Ascending aorta (tissue), 2 donors: Measurements from ENCODE around the gene CORIN. TPM values are rescaled to one million over a fixed set of nuclear protein-coding genes. Genes with fewer than 3 reads are reported as not detected.

Experiments used
- DNase-seq, 2 donors: peaks; one replicate each; pipeline ENCODE4 v3.0.0-alpha.2; 2019; ENCODE audit warnings: low spot score in 2 of 2
- H3K27ac ChIP-seq, 2 donors: fragments of 200-600 bp; sonication (generic); one replicate each; pipeline ENCODE4 v1.5.1; 2016 to 2017; ENCODE audit warnings: mild to moderate bottlenecking in 1 of 2
- H3K27me3 ChIP-seq: fragments of 200-600 bp; sonication (generic); one replicate; pipeline ENCODE4 v1.5.1; 2017
- H3K36me3 ChIP-seq, 2 donors: fragments of 200-600 bp; sonication (generic); one replicate each; pipeline ENCODE4 v1.5.1; 2016
- H3K4me1 ChIP-seq, 2 donors: fragments of 200-600 bp; sonication (generic); one replicate each; pipeline ENCODE4 v1.5.1; 2016 to 2017; ENCODE audit warnings: mild to moderate bottlenecking in 1 of 2
- H3K4me3 ChIP-seq, 2 donors: fragments of 200-600 bp; sonication (generic); one replicate each; pipeline ENCODE4 v1.5.1; 2016 to 2017; ENCODE audit warnings: mild to moderate bottlenecking in 1 of 2
- H3K9me3 ChIP-seq, 2 donors: fragments of 200-600 bp; sonication (generic); one replicate each; pipeline ENCODE4 v1.5.1; 2016
- CTCF ChIP-seq, 3 experiments: fragments of 200-600 bp in 2 of 3; fragments of 450-650 bp in 1 of 3; sonication (generic) in 2 of 3; IDR thresholded peaks; one replicate each; pipeline ENCODE4 v1.5.1; 2016 to 2019; ENCODE audit warnings: antibody characterized with exemption in 3 of 3, mild to moderate bottlenecking in 1 of 3, moderate library complexity in 1 of 3
- intact Hi-C: fragments of 100-400 bp; cut with DNase I; formaldehyde crosslinking; loops from one replicate; pipeline ENCODE4 v1.15.1; 2023
- total RNA-seq: library from RNA; depleted of rRNA; stranded (reverse); fragments of >200 nt; gene quantifications from one replicate; pipeline ENCODE4 v1.1.0, GENCODE V29; 2016

The CORIN gene
- total RNA-seq, 1 donor from 2014 or later: not detected

GRCh38 chr4:47577779-47578553, 259.9 kb downstream of the CORIN start:
- DNase-seq: peak in 1 of 2 donors; percentile 70
- peaks cover 27 to 76% of the 10 kb centered on the region in 2 donors for H3K36me3 ChIP-seq
- no peaks in the 10 kb centered on the region for H3K9me3 ChIP-seq
- H3K4me1 ChIP-seq: peaks cover 7 to 21% of the 10 kb centered on the region in 2 donors
- TF ChIP-seq CTCF (IDR thresholded peaks at IDR 0.05): no peak
- intact Hi-C loops: loop anchor here (5.0 kb wide), 1 partner anchor 116 kb away; the partner anchor contains the start of gene COMMD8
- H3K27ac ChIP-seq: peak overlapping the region; percentile 83 to 89
- H3K4me3 ChIP-seq: no peak overlapping the region
- no peaks in the 10 kb centered on the region for H3K27me3 ChIP-seq

GRCh38 chr4:47572981-47573380, 264.9 kb downstream of the CORIN start:
- H3K27ac ChIP-seq: no peak overlapping the region
- peaks cover 53 to 74% of the 10 kb centered on the region in 2 donors for H3K36me3 ChIP-seq
- intact Hi-C loops: no loop called here
- no peak overlapping the region for H3K4me3 ChIP-seq
- no peak for DNase-seq
- H3K27me3 ChIP-seq: no peaks in the 10 kb centered on the region
- TF ChIP-seq CTCF (IDR thresholded peaks at IDR 0.05): no peak
- no peaks in the 10 kb centered on the region for H3K9me3 ChIP-seq
- H3K4me1 ChIP-seq: peaks cover 7 to 11% of the 10 kb centered on the region in 2 donors

GRCh38 chr4:47570816-47571215, 267.1 kb downstream of the CORIN start:
- DNase-seq: no peak
- peaks cover 58 to 76% of the 10 kb centered on the region in 2 donors for H3K36me3 ChIP-seq
- no peak overlapping the region for H3K27ac ChIP-seq
- TF ChIP-seq CTCF (IDR thresholded peaks at IDR 0.05): no peak
- no peaks in the 10 kb centered on the region for H3K27me3 ChIP-seq
- intact Hi-C loops: no loop called here
- no peaks in the 10 kb centered on the region for H3K4me1 ChIP-seq
- H3K4me3 ChIP-seq: no peak overlapping the region
- no peaks in the 10 kb centered on the region for H3K9me3 ChIP-seq

GRCh38 chr4:47567511-47567910, 270.4 kb downstream of the CORIN start:
- Histone ChIP-seq H3K9me3 (no peaks in the 10 kb centered on the region), H3K36me3 (peaks cover 49 to 59% of the 10 kb centered on the region in 2 donors), H3K27me3 (no peaks in the 10 kb centered on the region), H3K4me1 (peaks cover 0 to 3% of the 10 kb centered on the region in 2 donors), H3K27ac (no peak overlapping the region), H3K4me3 (no peak overlapping the region)
- TF ChIP-seq CTCF (IDR thresholded peaks at IDR 0.05): no peak
- intact Hi-C loops: no loop called here
- no peak for DNase-seq

GRCh38 chr4:47566969-47567368, 270.9 kb downstream of the CORIN start:
- intact Hi-C loops: no loop called here
- Histone ChIP-seq H3K4me3 (no peak overlapping the region), H3K9me3 (no peaks in the 10 kb centered on the region), H3K36me3 (peaks cover 45 to 58% of the 10 kb centered on the region in 2 donors), H3K27ac (no peak overlapping the region), H3K4me1 (peaks cover 0 to 3% of the 10 kb centered on the region in 2 donors), H3K27me3 (no peaks in the 10 kb centered on the region)
- no peak for TF ChIP-seq CTCF (IDR thresholded peaks at IDR 0.05)
- DNase-seq: no peak
